HepG2 (cell line): ENCODE data around the gene NUBP2. TPM values are rescaled to one million over a fixed set of nuclear protein-coding genes. Genes with fewer than 3 reads are reported as not detected.

ENCODE experiments used
- ATF7-NPFF ChIP-seq: sonication (generic); formaldehyde crosslinking; IDR thresholded peaks from 2 replicates; pipeline ENCODE4 v1.8.1; 2023; ENCODE audit warnings: mild to moderate bottlenecking, low read depth, missing genetic modification reagents, moderate library complexity
- BRF2 ChIP-seq: sonication (generic); formaldehyde crosslinking; IDR thresholded peaks from 2 replicates; pipeline ENCODE4 v1.8.1; 2022; ENCODE audit warnings: mild to moderate bottlenecking, missing genetic modification reagents
- IKZF5 ChIP-seq: IDR thresholded peaks from 2 replicates; pipeline ENCODE4 v1.6.1; 2018; ENCODE audit warnings: missing genetic modification reagents, mild to moderate bottlenecking, missing compliant biosample characterization
- KLF12 ChIP-seq: sonication (generic); formaldehyde crosslinking; IDR thresholded peaks from 2 replicates; pipeline ENCODE4 v1.4.0; 2020; ENCODE audit warnings: missing genetic modification reagents, borderline replicate concordance
- NFRKB ChIP-seq: fragments of 450-650 bp; IDR thresholded peaks from 2 replicates; pipeline ENCODE4 v1.6.1; 2017
- PLSCR1 ChIP-seq: sonication (generic); formaldehyde crosslinking; IDR thresholded peaks from 2 replicates; pipeline ENCODE4 v1.5.0; 2020; ENCODE audit warnings: missing genetic modification reagents, mild to moderate bottlenecking, borderline replicate concordance
- TBX2 ChIP-seq: sonication (generic); formaldehyde crosslinking; IDR thresholded peaks from 2 replicates; pipeline ENCODE4 v1.5.0; 2020; ENCODE audit warnings: missing genetic modification reagents, mild to moderate bottlenecking, borderline replicate concordance
- TGIF2 ChIP-seq: IDR thresholded peaks from 2 replicates; pipeline ENCODE4 v1.6.1; 2016; ENCODE audit warnings: control low read depth, missing compliant biosample characterization
- ZBTB2 ChIP-seq: sonication (generic); formaldehyde crosslinking; IDR thresholded peaks from 2 replicates; pipeline ENCODE4 v1.8.0; 2022; ENCODE audit warnings: low read depth, missing genetic modification reagents
- ZFYVE20 ChIP-seq: sonication (generic); formaldehyde crosslinking; IDR thresholded peaks from 2 replicates; pipeline ENCODE4 v1.8.0; 2023; ENCODE audit warnings: low read depth, mild to moderate bottlenecking, moderate library complexity, missing genetic modification reagents, borderline replicate concordance
- ZMYM2 ChIP-seq: sonication (generic); formaldehyde crosslinking; IDR thresholded peaks from 2 replicates; pipeline ENCODE4 v1.8.0; 2022; ENCODE audit warnings: mild to moderate bottlenecking, missing genetic modification reagents
- ZNF205 ChIP-seq: IDR thresholded peaks from 2 replicates; pipeline ENCODE4 v1.6.1; 2018; ENCODE audit warnings: missing biosample characterization, missing genetic modification reagents
- ZNF772 ChIP-seq: sonication (generic); formaldehyde crosslinking; IDR thresholded peaks from 2 replicates; pipeline ENCODE4 v1.5.0; 2020; ENCODE audit warnings: mild to moderate bottlenecking, missing genetic modification reagents
- ZNF883 ChIP-seq: sonication (generic); formaldehyde crosslinking; IDR thresholded peaks from 2 replicates; pipeline ENCODE4 v1.5.1; 2020; ENCODE audit warnings: mild to moderate bottlenecking, missing genetic modification reagents; ENCODE audit errors: not compliant biosample characterization
- polyA plus RNA-seq, 8 experiments: library from polyadenylated mRNA; depleted of rRNA in 3 of 8; stranded (reverse) in 7 of 8; unstranded in 1 of 8; fragments of >200 nt; fragmentation: Illumina TruSeq in 4 of 8; extraction: Trizol in 4 of 8; gene quantifications; 2 replicates each; pipeline versions ENCODE4 v1.2.1 to v1.2.3, GENCODE V29; 2011 to 2016; ENCODE audit warnings: low read depth in 4 of 8, missing spikeins in 1 of 8, mixed read lengths in 1 of 8; ENCODE audit not compliant: insufficient read depth in 1 of 8
- total RNA-seq, 5 experiments: library from RNA; depleted of rRNA; stranded (reverse); fragments of >200 nt; fragmentation: Illumina TruSeq; extraction: Trizol; gene quantifications; 2 replicates each; pipeline ENCODE4 v1.2.3, GENCODE V29; 2016; ENCODE audit warnings: low read depth in 1 of 5
- TF ChIP-seq, protein P1 (sequence below): sonication (generic); formaldehyde crosslinking; IDR thresholded peaks from 2 replicates; pipeline ENCODE4 v1.8.1; 2023; ENCODE audit warnings: mild to moderate bottlenecking, moderate library complexity, missing genetic modification reagents
- TF ChIP-seq, protein P2 (sequence below): sonication (generic); formaldehyde crosslinking; conservative IDR thresholded peaks from 2 replicates; pipeline ENCODE4 v1.8.0; 2022; ENCODE audit warnings: mild to moderate bottlenecking, moderate library complexity, missing genetic modification reagents
- TF ChIP-seq, protein P3 (sequence below): sonication (generic); formaldehyde crosslinking; IDR thresholded peaks from 2 replicates; pipeline ENCODE4 v1.4.0; 2020; ENCODE audit warnings: low read depth, mild to moderate bottlenecking, missing genetic modification reagents

NUBP2 gene
- total and polyA plus RNA-seq, 2 of the 13 experiments (the other 11 are each of a cell fraction or from before 2014, with no cell fraction given): 25.7 to 61.5 TPM

GRCh38 chr16:1825864-1826690 lies 43.3 kb downstream of the NUBP2 start (continued):
- peak; percentile 21; the same call in 1 of the 2 replicates for TF ChIP-seq IKZF5 (CRISPR knock-in tag)
- TF ChIP-seq ZNF205: no peak
- TF ChIP-seq ZMYM2: peak; percentile 14; the same call in 1 of the 2 replicates
- 0 out of 2 replicates have a peak, but pooled peaks have one; percentile 3 for TF ChIP-seq KLF12 (CRISPR knock-in tag)
- peak; percentile 72; the same call in 1 of the 2 replicates for TF ChIP-seq TGIF2 (CRISPR knock-in tag)
- no peak for TF ChIP-seq ZNF883 (CRISPR knock-in tag)
- TF ChIP-seq BRF2 (CRISPR knock-in tag): no peak
- TF ChIP-seq NFRKB: no peak
- peak; percentile 35; the same call in 1 of the 2 replicates for TF ChIP-seq TBX2 (CRISPR knock-in tag)
- 0 out of 2 replicates have a peak, but pooled peaks have one; percentile 16 for TF ChIP-seq ZNF772 (CRISPR knock-in tag)
- TF ChIP-seq, protein P1, sequence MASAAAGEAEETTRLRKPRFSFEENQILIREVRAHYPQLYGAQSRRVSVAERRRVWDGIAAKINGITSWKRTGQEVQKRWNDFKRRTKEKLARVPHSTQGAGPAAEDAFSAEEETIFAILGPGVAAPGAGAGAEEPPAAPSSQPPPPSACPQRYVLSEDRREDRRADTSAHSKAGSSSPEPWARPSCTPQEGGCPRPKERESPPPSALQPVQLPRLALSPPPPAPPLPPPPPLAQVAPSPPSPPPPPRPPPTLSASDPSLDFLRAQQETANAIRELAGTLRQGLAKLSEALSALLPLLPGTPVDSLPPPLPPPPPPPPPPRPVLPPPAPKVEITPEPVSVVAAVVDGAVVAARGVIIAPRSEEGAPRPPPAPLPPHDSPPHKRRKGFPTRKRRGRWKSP (CRISPR knock-in tag): peak; percentile 67; the same call in 1 of the 2 replicates
- peak; percentile 41; the same call in 1 of the 2 replicates for TF ChIP-seq ATF7-NPFF
- TF ChIP-seq ZBTB2 (CRISPR knock-in tag): peak; percentile 38
- TF ChIP-seq ZFYVE20 (CRISPR knock-in tag): 0 out of 2 replicates have a peak, but pooled peaks have one; percentile 30
- TF ChIP-seq, protein P2, sequence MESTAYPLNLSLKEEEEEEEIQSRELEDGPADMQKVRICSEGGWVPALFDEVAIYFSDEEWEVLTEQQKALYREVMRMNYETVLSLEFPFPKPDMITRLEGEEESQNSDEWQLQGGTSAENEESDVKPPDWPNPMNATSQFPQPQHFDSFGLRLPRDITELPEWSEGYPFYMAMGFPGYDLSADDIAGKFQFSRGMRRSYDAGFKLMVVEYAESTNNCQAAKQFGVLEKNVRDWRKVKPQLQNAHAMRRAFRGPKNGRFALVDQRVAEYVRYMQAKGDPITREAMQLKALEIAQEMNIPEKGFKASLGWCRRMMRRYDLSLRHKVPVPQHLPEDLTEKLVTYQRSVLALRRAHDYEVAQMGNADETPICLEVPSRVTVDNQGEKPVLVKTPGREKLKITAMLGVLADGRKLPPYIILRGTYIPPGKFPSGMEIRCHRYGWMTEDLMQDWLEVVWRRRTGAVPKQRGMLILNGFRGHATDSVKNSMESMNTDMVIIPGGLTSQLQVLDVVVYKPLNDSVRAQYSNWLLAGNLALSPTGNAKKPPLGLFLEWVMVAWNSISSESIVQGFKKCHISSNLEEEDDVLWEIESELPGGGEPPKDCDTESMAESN (CRISPR knock-in tag): 0 out of 2 replicates have a peak, but pooled peaks have one; percentile 36
- TF ChIP-seq, protein P3, sequence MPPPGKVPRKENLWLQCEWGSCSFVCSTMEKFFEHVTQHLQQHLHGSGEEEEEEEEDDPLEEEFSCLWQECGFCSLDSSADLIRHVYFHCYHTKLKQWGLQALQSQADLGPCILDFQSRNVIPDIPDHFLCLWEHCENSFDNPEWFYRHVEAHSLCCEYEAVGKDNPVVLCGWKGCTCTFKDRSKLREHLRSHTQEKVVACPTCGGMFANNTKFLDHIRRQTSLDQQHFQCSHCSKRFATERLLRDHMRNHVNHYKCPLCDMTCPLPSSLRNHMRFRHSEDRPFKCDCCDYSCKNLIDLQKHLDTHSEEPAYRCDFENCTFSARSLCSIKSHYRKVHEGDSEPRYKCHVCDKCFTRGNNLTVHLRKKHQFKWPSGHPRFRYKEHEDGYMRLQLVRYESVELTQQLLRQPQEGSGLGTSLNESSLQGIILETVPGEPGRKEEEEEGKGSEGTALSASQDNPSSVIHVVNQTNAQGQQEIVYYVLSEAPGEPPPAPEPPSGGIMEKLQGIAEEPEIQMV (CRISPR knock-in tag): 0 out of 2 replicates have a peak, but pooled peaks have one; percentile 1
- no peak for TF ChIP-seq PLSCR1 (CRISPR knock-in tag)
